ENCODE measurements around the gene CCHCR1. TPM values are rescaled to one million over a fixed set of nuclear protein-coding genes. Genes with fewer than 3 reads are reported as not detected.
A peak's percentile ranks its signal among the peaks of the same experiment; 100 is the strongest.

Gene CCHCR1
- total RNA-seq, 1 donor from 2014 or later = 14.7 TPM

- DNase-seq (ENCODE audit: low spot score in 2 of 2) = peak; percentile 96 to 100
- peaks cover 0 to 17% of the 10 kb centered on the region in 2 donors for H3K4me1 ChIP-seq
- no peaks in the 10 kb centered on the region for H3K27me3 ChIP-seq
- peak within 1 kb of the TSS; percentile 70 to 86 for H3K4me3 ChIP-seq
- peak within 1 kb of the TSS; percentile 53 to 70 for H3K27ac ChIP-seq
- no peaks in the 10 kb centered on the region for H3K9me3 ChIP-seq
- intact Hi-C loops (cut with DNase I) = loop anchor here (1.0 kb wide), 3 partner anchors 21 to 114 kb away; partner anchors contain the start of gene HLA-C
- H3K36me3 ChIP-seq = peaks cover 0 to 5% of the 10 kb centered on the region in 2 donors
- no peak for TF ChIP-seq CTCF (IDR thresholded peaks at IDR 0.05)
Measured at GRCh38 chr6:31158140-31158862, 699 bp upstream of the CCHCR1 start, which contains the start of gene TCF19. Gene TCF19 (plus strand): TSS chr6:31158589. CDS start chr6:31159470, 881 bp downstream.

GRCh38 chr6:31156641-31157040 lies 961 bp downstream of the CCHCR1 start:
- no peak overlapping the region for H3K27ac ChIP-seq
- H3K27me3 ChIP-seq = no peaks in the 10 kb centered on the region
- no peak for DNase-seq (ENCODE audit: low spot score in 2 of 2)
- no peak overlapping the region for H3K4me3 ChIP-seq
- no peaks in the 10 kb centered on the region for H3K9me3 ChIP-seq
- H3K36me3 ChIP-seq = peaks cover 0 to 5% of the 10 kb centered on the region in 2 donors
- TF ChIP-seq CTCF (IDR thresholded peaks at IDR 0.05) = no peak
- intact Hi-C loops (cut with DNase I) = no loop called here
- H3K4me1 ChIP-seq = peaks cover 0 to 17% of the 10 kb centered on the region in 2 donors

GRCh38 chr6:31154436-31154835 lies 3.2 kb downstream of the CCHCR1 start:
- DNase-seq (ENCODE audit: low spot score in 2 of 2) = no peak
- Histone ChIP-seq H3K9me3 (no peaks in the 10 kb centered on the region), H3K27ac (no peak overlapping the region), H3K36me3 (peaks cover 0 to 19% of the 10 kb centered on the region in 2 donors), H3K4me1 (peaks cover 0 to 15% of the 10 kb centered on the region in 2 donors), H3K4me3 (no peak overlapping the region), H3K27me3 (no peaks in the 10 kb centered on the region)
- intact Hi-C loops (cut with DNase I) = no loop called here
- no peak for TF ChIP-seq CTCF (IDR thresholded peaks at IDR 0.05)

- Histone ChIP-seq H3K36me3 (peaks cover 0 to 19% of the 10 kb centered on the region in 2 donors), H3K9me3 (no peaks in the 10 kb centered on the region), H3K4me3 (no peak overlapping the region), H3K27me3 (no peaks in the 10 kb centered on the region), H3K4me1 (peaks cover 0 to 7% of the 10 kb centered on the region in 2 donors), H3K27ac (no peak overlapping the region)
- DNase-seq (ENCODE audit: low spot score in 2 of 2) = no peak
- TF ChIP-seq CTCF (IDR thresholded peaks at IDR 0.05) = no peak
- intact Hi-C loops (cut with DNase I) = no loop called here
Measured at GRCh38 chr6:31152781-31153180, 4.8 kb downstream of the CCHCR1 start.

- Histone ChIP-seq H3K9me3 (no peaks in the 10 kb centered on the region), H3K36me3 (peaks cover 0 to 21% of the 10 kb centered on the region in 2 donors), H3K27me3 (no peaks in the 10 kb centered on the region), H3K27ac (no peak overlapping the region), H3K4me1 (no peaks in the 10 kb centered on the region), H3K4me3 (no peak overlapping the region)
- no peak for DNase-seq (ENCODE audit: low spot score in 2 of 2)
- intact Hi-C loops (cut with DNase I) = no loop called here
- no peak for TF ChIP-seq CTCF (IDR thresholded peaks at IDR 0.05)
Measured at GRCh38 chr6:31149827-31150447, 7.7 kb downstream of the CCHCR1 start.
